HG02840 (cell line): ENCODE measurements around the gene POLR1D.
"Not testable (repeated sequence)": the region's sequence is repeated elsewhere in the genome, so short reads cannot be mapped to it uniquely, and the experiment has no call there.

Experiments
- ATAC-seq: cut with Tn5 transposase; IDR thresholded peaks from one replicate; pipeline ENCODE4 v1.9.1; 2021; ENCODE audit warnings: mild to moderate bottlenecking, moderate library complexity, moderate number of reproducible peaks; ENCODE audit not compliant: unreplicated experiment, low FRiP score

POLR1D gene

DNA sequence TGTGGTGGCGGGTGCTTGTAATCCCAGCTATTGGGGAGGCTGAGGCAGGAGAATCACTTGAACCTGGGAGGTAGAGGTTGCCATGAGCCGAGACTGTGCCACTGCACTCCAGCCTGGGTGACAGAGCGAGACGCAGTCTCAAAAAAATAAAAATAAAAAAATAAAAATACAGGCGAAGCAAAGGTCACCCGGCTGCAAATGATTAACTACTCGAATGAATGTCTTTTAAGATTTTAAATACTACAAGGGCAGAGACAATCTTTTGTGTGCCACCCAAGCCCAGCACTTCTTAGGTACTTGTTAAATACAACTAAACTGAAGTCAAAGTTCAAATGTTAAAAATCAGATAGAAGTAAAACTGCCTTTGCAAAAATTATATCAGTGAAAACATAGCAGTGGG is 8.1 kb upstream of the POLR1D start:
- ATAC-seq, result no peak

DNA sequence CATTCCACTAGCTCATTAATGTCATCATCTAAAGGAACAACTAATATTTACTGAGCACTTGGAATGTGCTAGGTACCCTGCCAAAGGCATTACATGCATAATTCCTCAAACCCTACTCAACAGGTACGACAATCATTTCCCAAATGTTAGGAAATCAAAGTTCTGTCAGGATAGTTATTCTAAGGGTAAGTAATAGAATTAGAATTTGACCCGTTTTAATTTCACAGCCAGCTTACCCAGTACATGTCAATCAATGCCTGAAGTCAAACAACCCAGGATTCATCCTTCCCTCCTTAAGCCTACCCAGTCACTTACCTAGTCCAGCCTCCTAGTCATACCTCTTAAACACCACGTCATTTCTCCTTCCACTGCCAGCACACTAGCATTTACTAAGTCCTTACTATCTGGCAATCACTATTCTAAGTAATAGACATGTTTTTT is 3.8 kb upstream of the POLR1D start:
- no peak for ATAC-seq

DNA sequence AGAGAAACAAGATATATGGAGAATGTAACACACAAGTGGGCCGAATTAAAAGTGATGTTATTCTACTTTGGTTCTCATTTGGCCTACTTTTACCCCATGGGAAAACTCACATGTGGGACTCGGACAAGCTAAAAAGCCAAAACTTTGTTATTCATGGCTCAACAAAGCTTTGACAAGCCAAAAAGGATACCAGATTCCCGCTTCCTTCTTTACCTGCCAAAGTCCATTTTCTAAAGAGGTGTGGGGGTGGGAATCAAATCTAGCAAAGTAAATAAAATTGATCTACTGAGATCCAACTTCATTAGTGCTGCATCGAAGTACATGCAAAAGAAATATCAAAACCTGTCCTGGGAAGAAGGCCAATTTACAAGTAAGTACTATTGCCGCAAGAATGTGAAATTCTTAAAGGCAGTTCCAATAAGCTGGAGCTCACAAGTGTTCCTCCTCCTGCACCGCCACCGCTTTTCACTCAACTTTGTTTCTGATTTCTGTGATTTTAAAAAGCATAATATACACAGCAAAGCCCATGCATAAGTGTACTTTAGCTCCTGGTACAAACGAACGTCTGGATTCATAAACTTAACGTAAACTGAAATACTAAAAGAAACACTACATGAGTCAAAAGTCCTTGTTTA is 2.5 kb upstream of the POLR1D start:
- no peak for ATAC-seq

DNA sequence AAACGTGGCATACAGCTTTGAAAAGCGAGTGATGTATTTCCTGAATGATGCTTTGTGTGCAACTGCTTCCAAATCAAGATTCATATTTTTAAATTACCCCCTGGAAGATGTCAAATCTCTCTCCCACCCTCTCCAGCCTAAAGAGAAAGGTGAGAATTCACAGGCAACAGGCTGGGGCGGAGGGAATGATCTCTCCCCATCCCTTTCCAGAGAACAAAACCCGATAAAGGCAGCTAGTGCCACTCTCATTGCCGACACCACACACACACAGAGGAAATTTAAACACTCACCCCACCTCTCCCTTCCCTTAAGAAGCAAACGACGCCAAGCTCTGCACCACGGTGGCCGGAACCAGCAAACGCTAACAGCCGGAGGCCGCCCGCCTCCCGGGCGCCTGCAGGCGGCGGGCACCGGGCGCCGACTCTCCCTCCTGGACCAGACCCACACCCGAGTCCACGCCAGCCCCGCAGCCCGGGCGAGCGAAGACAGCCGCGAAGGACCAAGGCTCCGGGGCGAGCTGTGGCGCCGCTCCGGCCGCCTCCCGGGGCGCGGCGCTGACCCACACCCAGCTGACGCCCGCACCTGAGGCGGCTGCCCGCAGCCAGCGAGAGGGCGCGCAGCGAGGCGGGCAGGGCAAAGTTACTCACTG is 1.8 kb upstream of the POLR1D start:
- peak; percentile 34 for ATAC-seq

DNA sequence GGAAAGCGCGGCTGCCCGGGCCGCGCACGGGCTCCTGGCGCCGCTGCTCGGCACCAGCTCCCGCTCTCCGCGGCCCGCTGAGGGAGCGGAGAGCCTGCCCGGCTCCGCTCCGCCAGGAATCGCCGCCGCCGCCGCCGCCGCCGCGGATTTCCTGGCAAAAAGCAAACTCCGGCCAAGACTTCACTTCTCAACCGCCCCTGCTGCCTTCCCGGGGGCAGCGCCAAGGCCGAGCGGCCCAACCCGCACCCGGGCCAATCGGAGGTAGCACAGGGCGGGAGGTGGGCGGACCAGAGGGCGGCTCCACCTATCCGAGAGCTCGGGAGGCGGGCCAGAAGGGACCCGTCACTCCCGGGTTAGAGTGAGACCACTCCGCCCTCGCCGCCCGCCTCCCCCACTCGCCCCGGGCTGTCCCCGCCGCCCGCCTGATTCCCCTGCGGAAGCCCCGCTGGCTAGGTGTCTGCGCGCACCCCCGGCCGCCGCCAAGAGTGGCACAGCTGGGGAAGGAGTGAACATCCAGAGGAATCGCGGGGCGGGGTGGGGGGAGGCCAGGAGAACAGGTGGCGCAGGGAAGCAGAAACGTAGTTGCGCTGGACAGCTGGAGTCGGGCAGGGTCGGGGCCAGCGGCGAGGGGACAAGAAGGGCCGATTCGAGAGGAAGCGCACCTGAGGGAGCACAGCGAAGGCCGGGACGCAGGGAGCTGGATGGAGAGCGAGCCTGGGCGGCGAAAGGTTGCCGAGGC is 1.1 kb upstream of the POLR1D start, which contains the start of gene LNX2:
Gene LNX2 (minus strand): TSS at position 153 of the 739 bp plus-strand sequence. CDS start 38,826 bp downstream, outside the sequence.
- ATAC-seq, result peak; percentile 92

DNA sequence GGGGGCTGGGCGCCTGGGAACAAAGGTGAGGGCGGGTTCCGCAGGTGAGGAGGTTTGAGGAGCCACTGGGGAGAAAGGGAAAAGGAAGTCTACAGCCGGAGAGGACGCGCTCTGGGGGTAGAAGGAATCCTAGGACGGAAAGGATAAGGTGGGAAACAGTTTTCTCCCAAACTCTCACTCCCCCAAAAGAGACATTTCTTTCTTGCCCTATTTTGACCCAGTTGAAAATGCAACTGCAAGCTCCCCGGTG is 651 bp upstream of the POLR1D start:
- ATAC-seq, result no peak

DNA sequence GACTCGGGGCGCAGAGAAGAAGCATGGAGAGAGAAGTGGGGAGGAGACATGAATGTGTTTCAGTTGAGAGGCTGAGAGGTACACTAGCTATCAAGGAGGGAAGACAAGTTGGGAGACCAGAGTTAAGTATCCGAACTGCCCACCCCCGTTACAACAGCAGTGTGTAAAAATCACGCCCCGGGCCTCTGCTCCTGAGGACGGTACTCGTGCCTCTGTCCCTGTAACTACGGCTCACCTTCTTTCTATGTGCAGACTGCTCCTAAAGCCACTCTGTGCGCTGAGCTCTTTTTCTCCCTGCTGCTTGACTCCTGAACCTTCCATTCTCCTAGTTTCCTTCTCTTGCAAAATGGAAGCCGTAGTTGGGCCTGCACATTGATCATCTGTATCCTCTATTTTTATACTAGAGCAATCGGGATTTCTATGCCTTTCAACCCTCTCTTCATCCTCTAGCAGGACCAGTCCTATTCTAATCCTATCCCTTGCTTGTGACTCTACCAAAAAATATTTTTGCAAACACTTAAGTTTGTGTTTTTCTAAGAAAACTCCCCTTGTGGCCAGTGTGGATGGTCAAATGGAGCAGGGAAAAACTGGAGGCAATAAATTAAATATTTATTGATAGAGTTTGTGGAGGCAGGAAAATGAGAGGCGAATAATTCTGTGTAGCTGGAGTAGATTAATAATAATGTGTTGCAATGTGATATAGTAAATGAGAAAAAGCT is 569 bp downstream of the POLR1D start:
- ATAC-seq, result no peak

DNA sequence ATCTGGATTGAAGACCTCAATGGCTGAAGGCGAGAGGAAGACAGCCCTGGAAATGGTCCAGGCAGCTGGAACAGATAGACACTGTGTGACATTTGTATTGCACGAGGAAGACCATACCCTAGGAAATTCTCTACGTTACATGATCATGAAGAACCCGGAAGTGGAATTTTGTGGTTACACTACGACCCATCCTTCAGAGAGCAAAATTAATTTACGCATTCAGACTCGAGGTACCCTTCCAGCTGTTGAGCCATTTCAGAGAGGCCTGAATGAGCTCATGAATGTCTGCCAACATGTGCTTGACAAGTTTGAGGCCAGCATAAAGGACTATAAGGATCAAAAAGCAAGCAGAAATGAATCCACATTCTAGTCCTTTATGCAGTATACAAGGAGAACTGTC is 1.2 kb downstream of the POLR1D start:
- ATAC-seq, result no peak

DNA sequence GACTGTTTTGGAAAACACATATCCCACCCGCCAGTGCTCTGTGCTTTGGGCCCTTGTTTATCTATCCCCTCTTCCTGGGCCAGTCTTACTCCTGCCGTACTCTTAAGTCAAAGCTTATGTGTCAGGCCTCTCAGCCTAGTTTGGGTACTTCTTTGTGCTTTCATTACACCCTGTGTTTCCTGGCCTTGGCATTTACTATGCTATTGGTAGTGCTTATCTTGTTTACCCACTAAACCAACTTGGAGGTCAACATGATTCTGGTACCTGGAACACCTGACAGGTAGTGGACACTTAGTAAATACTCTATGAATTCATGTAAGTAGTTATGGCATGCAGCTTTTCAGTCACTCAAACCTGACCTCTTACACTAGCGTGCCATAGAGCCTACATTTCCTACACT is 2.4 kb downstream of the POLR1D start:
- ATAC-seq, result no peak

DNA sequence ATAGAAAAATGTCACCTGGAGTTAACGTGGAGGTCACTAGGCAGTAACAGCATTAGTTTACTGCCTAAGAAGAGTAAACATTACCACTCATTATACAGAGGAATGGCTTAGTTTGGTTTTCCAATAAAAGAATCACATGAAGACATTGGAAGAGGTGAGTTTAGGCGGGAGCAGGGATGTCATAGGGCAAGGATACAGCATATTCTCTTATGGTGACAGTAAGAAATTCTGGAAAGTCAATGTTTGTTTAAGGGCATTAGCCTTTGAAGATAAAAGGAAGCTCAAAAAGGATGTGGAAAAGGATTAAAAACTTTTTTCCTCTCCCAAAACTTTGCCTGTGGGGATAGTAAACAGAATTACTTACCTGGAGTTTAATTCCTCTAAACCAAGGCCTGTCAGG is 4.1 kb downstream of the POLR1D start:
- no peak for ATAC-seq

DNA sequence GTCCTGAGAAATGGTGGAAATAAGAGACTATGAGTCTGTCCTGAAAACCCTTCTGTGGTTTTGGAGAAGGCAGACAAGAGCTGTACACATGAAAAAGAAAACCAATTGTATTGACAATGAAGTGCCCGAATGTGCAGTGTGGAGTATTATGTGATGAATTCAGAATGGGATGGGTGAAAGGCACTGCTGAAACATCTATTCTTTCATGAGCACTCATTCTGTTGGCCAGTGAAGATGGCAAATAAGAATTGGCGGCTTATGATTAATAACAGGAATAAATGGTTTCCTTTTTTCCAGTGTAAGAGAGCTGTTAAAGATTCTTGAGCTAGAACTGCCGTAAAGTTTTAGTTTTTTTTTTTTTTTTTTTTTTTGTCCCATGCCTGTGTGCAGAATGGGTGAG is 5.7 kb downstream of the POLR1D start:
- ATAC-seq, result no peak

DNA sequence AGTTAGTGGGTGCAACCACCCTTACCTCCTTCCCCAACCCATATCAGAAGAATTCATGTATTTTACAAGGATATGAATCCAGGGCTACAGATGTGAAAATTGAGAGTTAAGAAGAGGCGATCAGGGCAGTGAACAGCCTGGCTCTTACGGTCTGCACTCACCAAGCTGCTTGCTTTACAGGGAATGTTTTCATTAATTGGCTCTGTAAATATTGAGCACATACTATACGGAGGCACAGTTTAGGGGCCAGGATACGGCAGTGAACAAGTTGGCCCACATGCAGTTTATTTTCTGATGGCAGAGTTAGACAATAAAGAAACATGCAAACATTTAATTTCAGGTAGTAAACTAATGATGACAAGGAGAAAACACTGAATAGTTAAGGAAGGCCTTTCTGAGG is 6.4 kb downstream of the POLR1D start:
- ATAC-seq, result no peak

DNA sequence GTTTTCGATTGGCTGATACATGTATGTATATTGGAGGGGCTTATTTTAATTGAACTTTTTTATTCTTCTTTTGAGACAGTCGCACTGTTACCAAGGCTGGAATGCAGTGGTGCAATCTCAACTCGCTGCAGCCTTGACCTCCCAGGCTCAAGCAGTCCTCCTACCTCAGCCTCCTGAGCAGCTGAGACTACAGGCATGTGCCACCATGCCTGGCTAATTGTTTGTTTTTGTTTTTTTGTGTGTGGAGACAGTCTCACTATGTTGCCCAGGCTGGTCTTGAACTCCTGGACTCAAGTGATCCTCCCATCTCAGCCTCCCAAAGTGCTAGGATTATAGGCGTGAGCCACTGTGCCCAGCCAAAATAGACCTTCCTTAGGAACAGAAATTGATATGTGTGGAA is 7.1 kb downstream of the POLR1D start:
- not testable (repeated sequence) for ATAC-seq

DNA sequence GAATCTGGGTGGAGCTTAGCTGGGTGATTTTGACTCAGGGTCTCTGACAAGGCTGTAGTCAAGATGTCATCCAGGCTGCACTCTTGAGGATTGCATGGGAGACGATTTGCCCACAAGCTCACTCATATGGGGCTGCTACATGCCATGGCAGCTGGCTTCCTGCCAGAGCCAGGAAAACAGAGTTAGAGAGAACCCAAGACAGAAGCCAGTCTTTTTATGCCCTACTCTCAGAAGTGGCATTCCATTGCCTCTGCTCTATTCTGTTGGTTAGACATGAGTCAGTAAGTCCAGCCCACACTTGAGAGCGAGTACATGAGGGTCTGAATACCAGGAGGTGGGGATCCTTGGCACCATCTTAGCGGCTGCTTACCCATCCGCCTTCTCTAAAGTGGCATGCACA is 9.5 kb downstream of the POLR1D start:
- no peak for ATAC-seq

DNA sequence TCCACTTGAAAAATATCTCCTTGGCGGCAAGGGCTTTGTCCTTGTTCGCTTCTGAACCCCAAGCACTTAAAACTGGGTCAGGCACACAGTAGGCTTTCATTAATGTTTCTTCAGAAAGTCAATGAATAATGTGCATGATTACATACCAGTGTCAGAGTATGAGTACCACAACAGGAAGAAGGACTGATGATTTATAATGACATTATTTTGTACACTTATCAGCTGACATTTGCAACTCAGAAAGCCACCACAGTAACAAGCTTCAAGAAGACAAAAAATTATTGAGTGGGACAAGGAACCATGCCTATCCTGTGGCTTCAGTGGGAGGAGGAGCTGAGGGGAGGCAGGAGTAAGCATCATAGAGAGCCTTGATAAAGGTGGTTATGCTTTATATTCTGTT is 10.0 kb downstream of the POLR1D start:
- ATAC-seq, result no peak

DNA sequence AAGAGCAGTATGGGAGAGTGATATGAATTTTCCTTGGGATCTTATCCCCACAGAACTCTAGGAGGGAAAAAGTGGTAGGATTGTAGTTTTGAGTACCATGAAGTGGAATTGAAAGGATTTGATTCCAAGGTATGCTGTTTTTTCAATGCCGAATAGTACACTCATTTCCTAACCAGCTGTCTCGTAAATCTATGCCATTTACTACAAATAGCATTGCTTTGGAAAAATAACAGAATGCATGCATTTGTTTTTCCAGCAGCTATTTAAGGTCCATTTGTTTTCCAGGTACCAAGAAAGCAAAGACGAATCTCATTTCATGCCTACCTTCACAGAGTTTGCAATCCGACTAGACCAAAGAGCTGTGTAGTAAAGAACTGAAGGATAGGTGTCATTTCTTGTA is 10.5 kb downstream of the POLR1D start:
- ATAC-seq, result no peak

DNA sequence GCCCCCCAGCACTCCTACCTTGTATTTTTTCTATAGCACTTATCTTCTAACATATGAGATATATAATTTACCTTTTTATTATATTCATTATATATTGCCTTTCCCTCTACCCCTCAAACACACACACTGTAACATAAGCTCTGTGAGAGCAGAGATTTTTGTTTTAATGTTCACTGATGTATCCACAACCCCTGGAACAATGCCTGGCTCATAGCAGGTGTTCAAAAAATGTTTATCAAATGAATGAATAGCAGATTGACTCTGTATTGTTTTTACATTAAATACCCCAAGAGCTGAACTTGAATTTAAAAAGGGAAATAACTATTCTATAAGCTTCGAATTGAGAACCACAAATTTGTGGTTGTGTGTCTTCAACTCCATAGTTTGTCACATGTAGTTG is 11.0 kb downstream of the POLR1D start:
- no peak for ATAC-seq

DNA sequence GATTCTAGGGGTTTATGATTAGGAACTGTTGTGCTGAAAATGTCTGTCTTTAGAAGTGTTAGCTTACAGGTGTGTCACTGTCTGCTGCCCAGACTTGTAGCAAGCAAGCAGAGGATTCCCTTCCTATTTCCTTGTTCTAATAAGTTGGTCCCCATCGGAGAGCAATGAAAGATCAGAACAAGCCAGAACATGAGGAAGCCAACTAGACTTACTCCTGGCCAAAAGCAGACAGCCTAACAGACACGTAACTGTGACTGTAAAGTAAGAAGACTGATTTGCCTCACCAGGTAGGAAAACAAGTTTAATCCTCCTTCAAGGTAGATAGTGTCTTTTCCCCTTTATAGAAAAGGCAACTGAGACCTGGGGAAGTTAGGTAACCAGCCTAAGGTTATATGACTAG is 12.5 kb downstream of the POLR1D start:
- no peak for ATAC-seq

DNA sequence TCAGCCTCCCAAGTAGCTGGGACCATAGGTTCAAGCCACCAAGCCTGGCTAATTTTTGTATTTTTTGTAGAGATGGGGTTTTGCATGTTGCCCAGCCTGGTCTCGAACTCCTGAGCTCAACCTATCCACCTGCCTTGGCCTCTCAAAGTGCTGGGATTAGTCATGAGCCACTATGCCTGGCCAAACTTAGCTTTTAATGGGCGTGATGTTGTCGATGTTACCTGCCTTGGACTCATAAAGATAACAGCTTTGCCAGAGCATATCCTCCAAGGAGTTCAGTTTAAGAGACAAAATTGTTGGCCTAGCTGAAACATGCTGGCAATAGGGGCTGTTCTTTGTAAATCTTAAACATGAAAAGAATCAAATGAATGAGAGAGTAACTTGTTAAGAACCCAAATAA is 13.1 kb downstream of the POLR1D start:
- ATAC-seq, result no peak

DNA sequence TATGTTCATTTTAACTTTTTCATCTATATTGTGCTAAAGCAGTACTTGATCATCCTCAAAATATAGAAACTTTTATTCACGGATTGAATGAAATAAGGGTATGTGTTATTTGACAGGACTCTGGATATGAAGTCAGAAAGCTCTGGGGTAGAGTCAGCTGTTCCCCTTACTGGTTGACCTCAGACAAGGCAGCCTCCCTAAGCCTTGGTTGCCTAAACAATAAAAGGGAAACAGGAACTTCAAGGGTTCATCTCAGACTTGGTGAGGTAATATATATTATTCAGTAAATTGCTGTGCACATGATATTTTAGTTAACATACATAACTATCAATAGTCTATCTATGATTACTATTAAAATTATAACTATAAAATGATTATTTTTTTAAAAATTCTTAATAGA is 13.6 kb downstream of the POLR1D start:
- ATAC-seq, result no peak

DNA sequence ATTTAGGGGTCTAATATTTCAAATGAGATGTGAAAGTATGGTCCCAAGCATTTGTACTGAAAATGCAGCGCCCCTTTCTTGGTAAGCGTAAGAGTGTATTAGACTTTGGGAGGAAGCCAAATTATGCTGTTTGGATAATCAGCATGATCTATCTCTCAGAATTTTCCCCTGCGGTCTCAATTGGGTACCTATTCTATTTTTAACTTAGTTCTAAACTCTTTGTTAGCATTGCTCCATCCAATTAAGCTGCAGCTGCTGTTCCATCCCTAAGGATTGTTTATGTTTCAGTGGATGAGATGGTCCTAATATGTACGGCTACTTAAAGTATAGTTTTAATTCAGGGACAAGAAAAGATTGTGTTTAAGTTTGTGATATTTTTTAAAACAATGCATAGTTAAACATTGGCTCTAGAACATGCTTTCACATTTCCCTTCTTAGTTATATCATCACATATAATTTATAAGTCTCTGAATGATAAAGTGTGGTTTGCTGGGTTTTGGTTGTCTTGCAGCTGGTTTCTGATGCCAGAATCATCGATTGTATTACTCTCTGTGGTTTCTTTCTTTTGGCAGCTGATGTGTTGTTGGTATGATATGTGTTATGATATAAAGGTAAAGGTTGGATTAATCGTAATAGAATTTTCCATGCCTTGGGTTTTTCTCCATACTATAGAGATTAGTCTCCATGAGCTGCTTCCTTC is 15.0 kb downstream of the POLR1D start:
- no peak for ATAC-seq
